Choroid plexus epithelial cell (primary cell): ENCODE data around the gene TSC2.

ENCODE experiments used
- DNase-seq: peaks from one replicate; pipeline ENCODE4 v3.0.0-alpha.2; 2010; ENCODE audit warnings: low read depth
- H3K4me3 ChIP-seq: 2 replicates; pipeline ENCODE4 v1.5.1; 2011; ENCODE audit warnings: low read depth, mild to moderate bottlenecking, control low read depth, low read length, moderate library complexity
- TF ChIP-seq, protein P1 (sequence below): conservative IDR thresholded peaks from 2 replicates; pipeline ENCODE4 v1.5.1; 2011; ENCODE audit warnings: low read depth, mild to moderate bottlenecking, control low read depth, inconsistent platforms, low read length, moderate library complexity

The TSC2 gene

DNA sequence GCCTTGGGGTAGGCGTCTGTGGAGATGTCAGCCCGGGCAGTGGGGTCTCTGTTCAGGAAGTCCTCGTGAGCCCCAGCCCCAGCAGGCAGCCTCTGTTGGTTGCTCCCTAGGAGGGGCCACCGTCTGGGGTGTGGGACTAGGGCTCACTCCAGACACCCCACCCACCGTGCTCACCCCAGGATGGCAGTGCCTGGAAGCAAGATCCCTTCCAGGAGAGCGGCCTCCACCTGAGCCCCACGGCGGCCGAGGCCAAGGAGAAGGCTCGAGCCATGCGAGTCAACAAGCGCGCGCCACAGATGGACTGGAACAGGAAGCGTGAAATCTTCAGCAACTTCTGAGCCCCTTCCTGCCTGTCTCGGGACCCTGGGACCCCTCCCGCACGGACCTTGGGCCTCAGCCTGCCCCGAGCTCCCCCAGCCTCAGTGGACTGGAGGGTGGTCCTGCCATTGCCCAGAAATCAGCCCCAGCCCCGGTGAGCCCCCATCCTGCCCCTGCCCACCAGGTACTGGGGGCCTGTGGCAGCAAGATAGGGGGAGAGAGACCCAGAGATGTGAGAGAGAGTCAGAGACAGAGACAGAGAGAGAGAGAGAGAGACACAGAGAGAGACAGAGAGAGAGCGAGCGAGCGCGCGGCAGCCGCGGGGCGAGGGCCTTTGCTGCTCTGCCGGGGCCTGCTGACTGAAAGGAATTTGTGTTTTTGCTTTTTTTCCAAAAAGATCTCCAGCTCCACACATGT lies 10.0 kb upstream of the TSC2 start:
- H3K4me3 ChIP-seq: no peak overlapping the region
- TF ChIP-seq, protein P1, sequence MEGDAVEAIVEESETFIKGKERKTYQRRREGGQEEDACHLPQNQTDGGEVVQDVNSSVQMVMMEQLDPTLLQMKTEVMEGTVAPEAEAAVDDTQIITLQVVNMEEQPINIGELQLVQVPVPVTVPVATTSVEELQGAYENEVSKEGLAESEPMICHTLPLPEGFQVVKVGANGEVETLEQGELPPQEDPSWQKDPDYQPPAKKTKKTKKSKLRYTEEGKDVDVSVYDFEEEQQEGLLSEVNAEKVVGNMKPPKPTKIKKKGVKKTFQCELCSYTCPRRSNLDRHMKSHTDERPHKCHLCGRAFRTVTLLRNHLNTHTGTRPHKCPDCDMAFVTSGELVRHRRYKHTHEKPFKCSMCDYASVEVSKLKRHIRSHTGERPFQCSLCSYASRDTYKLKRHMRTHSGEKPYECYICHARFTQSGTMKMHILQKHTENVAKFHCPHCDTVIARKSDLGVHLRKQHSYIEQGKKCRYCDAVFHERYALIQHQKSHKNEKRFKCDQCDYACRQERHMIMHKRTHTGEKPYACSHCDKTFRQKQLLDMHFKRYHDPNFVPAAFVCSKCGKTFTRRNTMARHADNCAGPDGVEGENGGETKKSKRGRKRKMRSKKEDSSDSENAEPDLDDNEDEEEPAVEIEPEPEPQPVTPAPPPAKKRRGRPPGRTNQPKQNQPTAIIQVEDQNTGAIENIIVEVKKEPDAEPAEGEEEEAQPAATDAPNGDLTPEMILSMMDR: no peak
- no peak for DNase-seq

DNA sequence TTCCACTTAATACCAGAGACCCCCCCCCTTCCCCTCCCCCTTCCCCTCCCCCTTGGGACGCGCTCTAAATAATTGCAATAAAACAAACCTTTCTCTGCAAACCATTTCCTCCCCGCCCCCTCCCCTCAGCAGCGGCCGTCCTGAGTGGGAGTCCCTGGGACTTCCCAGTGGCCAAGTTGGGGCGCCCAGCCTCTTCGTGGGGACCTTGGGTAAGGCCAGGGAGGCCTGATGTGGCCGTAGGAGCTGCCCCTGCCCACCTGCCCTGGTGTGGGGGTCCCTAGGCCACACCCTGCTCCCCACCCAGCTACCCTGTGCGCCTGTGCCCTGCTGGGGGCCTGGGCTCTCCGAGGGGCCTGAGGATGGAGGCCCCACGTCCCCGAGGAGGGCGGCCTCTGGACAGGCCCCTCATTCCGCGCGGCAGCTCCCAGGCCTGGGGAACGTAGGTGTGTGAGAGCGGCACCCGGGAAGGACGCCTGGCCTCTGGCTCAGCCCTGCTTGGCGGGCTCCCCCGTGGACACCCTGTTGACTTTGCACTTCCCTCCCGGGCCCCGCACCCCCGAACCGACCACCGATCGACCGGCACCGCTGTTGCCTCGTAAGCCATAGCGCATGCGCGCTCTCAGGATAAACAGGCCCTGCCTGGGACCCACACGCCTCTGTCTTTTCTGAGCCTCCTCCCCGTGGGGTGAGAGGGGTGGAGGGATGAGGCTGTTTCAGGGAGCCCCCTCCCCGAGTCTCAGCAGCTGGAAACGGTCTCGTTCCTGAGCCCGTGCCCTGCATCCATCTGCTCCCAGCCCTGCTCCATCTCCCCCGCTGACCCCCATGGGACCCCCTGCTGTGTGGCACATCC lies 9.2 kb upstream of the TSC2 start:
- H3K4me3 ChIP-seq: no peak overlapping the region
- DNase-seq: no peak
- TF ChIP-seq, protein P1: no peak

DNA sequence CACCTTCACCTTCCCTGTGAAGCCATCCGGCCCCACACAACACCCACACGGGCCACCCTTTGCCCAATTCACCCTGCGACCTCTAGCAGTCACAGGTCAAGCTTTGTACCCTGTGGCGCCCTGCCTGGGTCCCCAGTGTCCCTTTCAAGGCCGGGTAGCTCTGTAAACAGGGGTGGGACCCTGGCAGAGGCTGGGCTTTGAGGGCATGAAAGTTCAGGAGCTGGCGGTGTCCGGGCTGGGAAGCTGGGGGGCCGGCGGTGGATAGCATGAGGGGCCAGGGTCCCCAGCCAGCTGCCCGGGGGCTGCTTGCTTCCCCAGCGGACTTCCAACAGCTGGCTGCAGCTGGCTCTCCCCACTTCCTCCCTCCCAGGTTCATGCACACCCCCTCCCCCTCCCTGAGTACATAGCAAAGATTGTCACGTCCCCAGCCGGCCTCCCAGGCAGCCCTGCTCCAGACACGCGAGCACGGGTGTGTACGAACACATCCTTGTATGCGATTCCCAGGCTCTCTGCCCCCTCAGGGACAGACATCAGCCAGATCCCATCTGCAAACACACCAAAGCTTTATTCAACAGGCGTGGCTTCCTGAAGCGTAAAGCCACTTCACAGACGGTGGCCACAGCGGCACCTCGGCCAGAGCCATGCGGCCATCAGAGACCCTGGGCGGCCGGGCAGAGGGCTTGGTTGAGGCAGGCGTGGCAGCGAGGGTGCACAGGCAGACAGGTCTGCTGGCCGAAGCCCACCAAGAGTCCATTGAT lies 8.3 kb upstream of the TSC2 start:
- no peak overlapping the region for H3K4me3 ChIP-seq
- TF ChIP-seq, protein P1: no peak
- peak; percentile 79 for DNase-seq

DNA sequence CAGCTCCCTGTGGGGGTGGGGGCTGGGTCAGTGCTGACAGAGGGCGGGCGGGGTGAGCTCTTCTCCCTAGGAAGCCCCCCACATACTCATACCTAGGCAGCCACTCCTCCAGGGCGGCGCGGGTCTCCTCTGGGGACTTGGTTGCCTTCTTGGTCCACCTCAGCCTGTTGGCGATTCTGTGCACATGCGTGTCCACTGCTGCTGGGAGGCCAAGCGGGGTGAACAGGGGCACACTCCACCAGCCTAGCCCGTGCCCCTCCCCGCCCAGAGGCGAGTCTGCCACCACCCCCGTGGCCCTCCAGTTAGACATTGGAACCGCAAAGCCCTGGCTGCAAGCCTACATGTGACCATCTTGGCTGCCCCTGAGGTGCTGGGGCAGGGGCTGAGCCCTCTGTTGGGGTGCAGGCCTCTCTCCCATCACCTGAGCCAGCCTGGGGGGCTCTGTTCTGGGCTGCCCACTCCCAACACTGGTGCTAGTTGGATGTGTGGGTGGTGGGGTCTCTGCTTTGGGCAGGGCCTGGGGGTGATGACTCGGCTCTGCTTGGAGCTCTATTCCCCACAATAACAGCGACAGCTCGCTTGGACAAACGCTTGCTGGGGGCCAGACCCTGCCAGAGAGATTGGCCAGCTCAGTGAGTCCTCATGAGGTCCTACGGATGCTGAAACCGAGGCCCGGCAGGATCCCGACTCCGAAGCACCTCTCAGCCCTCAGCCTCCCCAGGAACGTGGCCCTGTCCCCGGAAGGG lies 7.6 kb upstream of the TSC2 start:
- TF ChIP-seq, protein P1: no peak
- no peak for DNase-seq
- H3K4me3 ChIP-seq: no peak overlapping the region

DNA sequence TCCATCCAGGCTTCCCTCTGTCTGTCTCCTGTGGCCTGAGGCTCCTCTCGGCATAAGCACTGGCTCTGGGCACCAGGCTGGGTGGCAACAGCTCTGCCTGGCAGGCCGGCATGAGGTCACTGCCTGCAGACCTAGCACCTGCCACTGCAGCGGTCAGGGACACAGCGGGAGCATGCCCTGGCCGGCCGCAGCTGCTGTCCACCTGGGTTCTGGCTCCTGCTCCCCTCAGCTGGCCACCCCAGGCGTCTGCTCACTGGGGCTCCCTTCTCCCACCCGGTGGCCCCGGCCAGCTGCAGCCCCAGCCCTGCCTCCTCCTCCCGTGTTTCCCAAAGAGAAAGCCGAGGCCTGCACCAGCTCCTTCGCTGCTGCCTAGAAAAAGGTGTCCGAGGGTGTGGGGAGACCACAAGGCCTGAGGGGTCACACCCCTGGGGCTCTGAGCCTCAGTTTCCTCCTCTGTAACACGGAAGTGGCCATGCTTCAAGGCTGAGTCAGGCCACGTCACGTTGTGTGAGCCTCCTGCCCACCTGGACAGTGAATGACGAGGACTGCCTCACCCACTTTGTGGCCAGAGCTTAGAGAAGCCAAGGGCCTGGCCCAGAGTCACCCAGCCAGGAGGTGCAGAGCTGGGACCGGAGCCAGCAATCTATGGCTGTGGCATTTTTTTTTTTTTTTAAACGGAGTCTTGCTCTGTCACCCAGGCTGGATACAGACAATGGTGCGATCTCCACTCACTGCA lies 6.8 kb upstream of the TSC2 start:
- H3K4me3 ChIP-seq: no peak overlapping the region
- no peak for DNase-seq

More for the DNA sequence above, 6.8 kb upstream of the TSC2 start:
- TF ChIP-seq, protein P1: no peak
